ENCODE results near the gene CNOT1.

Gene CNOT1

DNA sequence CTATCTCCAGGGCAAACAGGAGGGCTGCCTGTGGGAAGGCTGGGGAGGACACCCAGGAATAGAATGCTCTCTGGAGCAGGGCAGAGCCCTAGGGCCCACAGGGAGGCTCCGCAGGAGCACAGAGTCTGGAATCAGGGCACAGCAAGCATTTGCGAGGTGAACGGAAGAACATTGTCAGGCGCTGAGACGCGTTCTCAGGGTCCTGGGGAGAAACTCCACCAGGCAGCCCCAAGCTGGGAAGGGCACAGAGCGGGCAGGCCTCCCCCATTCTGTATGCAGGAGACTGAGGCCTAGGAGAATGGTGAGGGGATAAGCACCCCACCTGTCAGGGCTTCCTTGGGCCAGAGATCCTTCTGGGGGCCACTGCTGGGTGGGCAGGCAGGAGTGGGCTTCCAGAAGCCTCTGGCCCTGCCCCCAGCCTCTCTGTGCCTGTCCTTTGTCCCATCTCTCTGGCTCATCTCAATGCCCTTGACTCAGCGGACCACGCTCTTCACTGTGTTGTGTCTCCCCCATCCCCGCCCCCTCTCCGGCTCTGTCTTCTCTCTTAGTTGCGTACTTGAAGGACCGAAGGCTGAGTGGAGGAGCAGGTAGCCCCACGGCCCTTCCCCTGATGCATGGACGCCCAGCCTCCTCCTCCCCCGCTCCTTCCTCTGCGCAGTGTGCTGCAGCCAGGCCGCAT, 119.4 kb downstream of the CNOT1 start:
- TF ChIP-seq, protein P1, sequence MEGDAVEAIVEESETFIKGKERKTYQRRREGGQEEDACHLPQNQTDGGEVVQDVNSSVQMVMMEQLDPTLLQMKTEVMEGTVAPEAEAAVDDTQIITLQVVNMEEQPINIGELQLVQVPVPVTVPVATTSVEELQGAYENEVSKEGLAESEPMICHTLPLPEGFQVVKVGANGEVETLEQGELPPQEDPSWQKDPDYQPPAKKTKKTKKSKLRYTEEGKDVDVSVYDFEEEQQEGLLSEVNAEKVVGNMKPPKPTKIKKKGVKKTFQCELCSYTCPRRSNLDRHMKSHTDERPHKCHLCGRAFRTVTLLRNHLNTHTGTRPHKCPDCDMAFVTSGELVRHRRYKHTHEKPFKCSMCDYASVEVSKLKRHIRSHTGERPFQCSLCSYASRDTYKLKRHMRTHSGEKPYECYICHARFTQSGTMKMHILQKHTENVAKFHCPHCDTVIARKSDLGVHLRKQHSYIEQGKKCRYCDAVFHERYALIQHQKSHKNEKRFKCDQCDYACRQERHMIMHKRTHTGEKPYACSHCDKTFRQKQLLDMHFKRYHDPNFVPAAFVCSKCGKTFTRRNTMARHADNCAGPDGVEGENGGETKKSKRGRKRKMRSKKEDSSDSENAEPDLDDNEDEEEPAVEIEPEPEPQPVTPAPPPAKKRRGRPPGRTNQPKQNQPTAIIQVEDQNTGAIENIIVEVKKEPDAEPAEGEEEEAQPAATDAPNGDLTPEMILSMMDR (IDR thresholded peaks at IDR 0.05; ENCODE audit: insufficient read depth, low read length, missing control alignments): no peak
- POLR2A ChIA-PET: interaction anchor here (0.7 kb wide), 1 partner anchor 10 kb away, joined by 3 read pairs; the partner anchor contains the start of gene NDRG4
- CTCF ChIA-PET: interaction anchor here (0.7 to 7.7 kb wide), 9 partner anchors 9 to 246 kb away, joined by 3 to 78 read pairs (median 4); partner anchors contain the start of gene NDRG4
- no peak overlapping the region for H3K4me3 ChIP-seq (ENCODE audit: low read depth, low read length)
- DNase-seq (ENCODE audit: low read depth, low spot score): no peak

- no peak for DNase-seq (ENCODE audit: low read depth, low spot score)
- H3K4me3 ChIP-seq (ENCODE audit: low read depth, low read length): no peak overlapping the region
- POLR2A ChIA-PET: no interaction called here
- CTCF ChIA-PET: interaction anchor here (0.9 to 7.7 kb wide), 6 partner anchors 8 to 246 kb away, joined by 3 to 78 read pairs (median 4); partner anchors contain the start of gene NDRG4
- TF ChIP-seq, protein P1 (IDR thresholded peaks at IDR 0.05; ENCODE audit: insufficient read depth, low read length, missing control alignments): no peak
Measured at GRCh38 chr16:58509256-58510096, 120.2 kb downstream of the CNOT1 start.

DNA sequence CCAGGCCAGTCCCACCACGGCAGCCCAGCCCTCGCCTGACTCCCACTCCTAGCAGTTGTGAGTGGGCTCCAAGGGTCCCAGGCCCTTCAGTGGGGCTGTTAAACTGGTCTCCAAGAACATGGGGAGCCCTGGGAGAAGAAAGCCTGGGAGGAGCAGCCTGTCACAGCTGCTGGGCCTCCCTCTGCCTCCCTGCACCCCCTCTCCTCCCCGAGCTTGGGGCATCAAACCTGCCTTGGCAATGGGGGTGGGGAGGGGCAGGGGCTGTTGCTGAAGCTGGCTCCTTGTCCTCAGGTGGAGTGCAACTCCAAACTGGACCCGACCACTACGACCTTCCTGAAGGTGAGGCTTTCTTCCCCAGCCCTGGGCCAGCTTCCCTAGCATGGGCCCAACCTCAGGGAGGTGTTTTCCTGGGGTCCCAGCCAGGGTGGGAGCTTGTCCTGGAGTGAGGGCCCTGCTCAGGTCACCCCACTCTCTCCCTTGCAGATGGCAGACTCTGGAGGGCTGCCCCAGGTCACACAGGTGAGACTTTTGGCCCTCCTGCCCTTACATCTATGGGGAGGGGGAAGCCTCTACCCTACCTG, 120.9 kb downstream of the CNOT1 start:
- no peak for DNase-seq (ENCODE audit: low read depth, low spot score)
- H3K4me3 ChIP-seq (ENCODE audit: low read depth, low read length): no peak overlapping the region
- CTCF ChIA-PET: interaction anchor here (1.0 to 7.7 kb wide), 3 partner anchors 8 to 152 kb away, joined by 3 to 78 read pairs (median 29); partner anchors contain the start of gene NDRG4
- POLR2A ChIA-PET: no interaction called here
- TF ChIP-seq, protein P1 (IDR thresholded peaks at IDR 0.05; ENCODE audit: insufficient read depth, low read length, missing control alignments): no peak

DNA sequence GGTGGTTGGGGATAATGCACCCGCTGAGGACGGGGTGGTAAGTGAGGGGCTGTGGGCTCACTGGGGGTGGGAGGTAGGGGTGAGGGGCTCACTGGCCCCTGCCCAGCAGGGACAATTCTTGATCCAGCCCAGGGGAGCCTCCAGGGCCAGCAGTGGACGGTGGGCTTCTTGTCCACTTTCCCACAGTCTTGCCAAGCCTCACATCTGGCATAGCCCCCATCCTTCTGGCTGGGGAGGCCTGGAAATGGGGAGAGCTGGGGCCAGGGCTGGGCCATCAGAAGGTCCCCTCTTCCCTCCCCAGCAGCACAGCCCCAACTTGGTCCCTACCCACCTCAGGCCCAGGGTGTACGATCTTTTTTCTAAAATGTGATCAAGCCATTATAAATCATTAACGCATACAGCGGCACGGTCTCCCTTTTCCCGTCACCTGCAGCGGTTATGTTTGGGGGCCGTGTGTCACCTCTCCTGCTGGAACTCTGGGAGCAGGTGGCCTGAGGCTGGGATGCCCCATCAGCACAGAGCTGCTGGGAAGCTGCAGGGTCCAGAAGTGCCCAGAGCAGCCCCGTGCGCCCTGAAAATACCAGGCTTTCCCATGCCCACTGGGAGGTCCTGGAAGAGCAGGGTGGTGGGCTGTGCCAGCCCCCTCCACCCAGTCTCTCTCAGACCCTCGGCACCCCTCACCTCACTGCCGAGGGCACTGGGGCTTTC, 121.5 kb downstream of the CNOT1 start:
- H3K4me3 ChIP-seq (ENCODE audit: low read depth, low read length): no peak overlapping the region
- ChIA-PET CTCF (interaction anchor here (7.7 kb wide), 1 partner anchor 152 kb away, joined by 78 read pairs; no protein-coding TSS in a partner anchor), POLR2A (no interaction called here)
- no peak for DNase-seq (ENCODE audit: low read depth, low spot score)
- TF ChIP-seq, protein P1 (IDR thresholded peaks at IDR 0.05; ENCODE audit: insufficient read depth, low read length, missing control alignments): no peak

DNA sequence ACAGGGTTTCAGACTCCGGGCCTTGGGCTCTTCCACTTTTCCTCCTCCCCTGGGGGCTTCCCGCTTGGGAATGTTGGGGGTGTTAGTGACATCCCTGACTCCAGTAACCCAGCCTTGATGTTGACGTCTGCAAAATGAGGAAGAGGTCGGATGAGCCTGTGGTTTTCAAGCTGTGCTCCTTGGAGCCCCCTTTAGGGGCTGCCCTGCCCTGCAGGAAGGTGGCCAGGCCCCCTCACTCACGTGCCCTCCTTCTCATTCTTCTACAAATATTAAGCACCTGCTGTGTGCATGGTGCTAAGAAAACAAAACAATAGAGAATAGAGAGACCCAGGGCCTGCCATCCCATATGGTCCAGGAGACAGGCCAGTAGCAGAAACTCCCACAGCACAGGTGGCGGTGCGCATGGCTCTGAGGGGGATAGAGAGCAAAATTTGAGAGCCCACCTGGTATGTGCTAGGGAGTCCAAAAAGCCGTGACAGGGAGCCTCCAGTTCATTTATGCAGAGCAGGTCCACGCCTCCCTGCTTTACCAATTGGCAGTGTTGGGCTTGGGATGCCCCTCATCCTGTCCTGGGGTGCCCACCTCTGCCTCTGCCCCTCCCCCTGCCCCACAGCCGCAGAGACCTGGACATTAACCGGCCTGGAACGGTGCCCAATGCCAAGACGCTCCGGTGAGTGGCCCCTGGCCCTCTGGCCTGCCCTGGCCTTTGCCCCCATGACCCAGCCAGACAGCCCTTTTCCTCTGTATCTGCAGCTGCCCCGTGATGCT, 122.2 kb downstream of the CNOT1 start:
- TF ChIP-seq, protein P1 (IDR thresholded peaks at IDR 0.05; ENCODE audit: insufficient read depth, low read length, missing control alignments): no peak
- POLR2A ChIA-PET: no interaction called here
- CTCF ChIA-PET: interaction anchor here (1.4 to 7.7 kb wide), 2 partner anchors 12 to 153 kb away, joined by 3 to 78 read pairs; no protein-coding TSS in a partner anchor
- no peak overlapping the region for H3K4me3 ChIP-seq (ENCODE audit: low read depth, low read length)
- DNase-seq (ENCODE audit: low read depth, low spot score): no peak
